ENCODE measurements around the gene DPPA3. TPM values are rescaled to one million over a fixed set of nuclear protein-coding genes. Genes with fewer than 3 reads are reported as not detected.
"Not testable (repeated sequence)": the region's sequence is repeated elsewhere in the genome, so short reads cannot be mapped to it uniquely, and the experiment has no call there.

Gene DPPA3
- total RNA-seq, 1 donor from 2014 or later: not detected

GRCh38 chr12:7712841-7713442 lies 1.7 kb downstream of the DPPA3 start:
- TF ChIP-seq, protein P1, sequence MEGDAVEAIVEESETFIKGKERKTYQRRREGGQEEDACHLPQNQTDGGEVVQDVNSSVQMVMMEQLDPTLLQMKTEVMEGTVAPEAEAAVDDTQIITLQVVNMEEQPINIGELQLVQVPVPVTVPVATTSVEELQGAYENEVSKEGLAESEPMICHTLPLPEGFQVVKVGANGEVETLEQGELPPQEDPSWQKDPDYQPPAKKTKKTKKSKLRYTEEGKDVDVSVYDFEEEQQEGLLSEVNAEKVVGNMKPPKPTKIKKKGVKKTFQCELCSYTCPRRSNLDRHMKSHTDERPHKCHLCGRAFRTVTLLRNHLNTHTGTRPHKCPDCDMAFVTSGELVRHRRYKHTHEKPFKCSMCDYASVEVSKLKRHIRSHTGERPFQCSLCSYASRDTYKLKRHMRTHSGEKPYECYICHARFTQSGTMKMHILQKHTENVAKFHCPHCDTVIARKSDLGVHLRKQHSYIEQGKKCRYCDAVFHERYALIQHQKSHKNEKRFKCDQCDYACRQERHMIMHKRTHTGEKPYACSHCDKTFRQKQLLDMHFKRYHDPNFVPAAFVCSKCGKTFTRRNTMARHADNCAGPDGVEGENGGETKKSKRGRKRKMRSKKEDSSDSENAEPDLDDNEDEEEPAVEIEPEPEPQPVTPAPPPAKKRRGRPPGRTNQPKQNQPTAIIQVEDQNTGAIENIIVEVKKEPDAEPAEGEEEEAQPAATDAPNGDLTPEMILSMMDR (conservative IDR thresholded peaks at IDR 0.05): no peak
- H3K27me3 Mint-ChIP-seq (ENCODE audit: low read depth): no peaks in the 10 kb centered on the region
- no peak overlapping the region for H3K4me3 Mint-ChIP-seq
- H3K9me3 Mint-ChIP-seq: peaks cover 4% of the 10 kb centered on the region
- DNase-seq (ENCODE audit: low read depth, low spot score): no peak
- H3K36me3 Mint-ChIP-seq (ENCODE audit: low read depth): no peaks in the 10 kb centered on the region
- H3K4me1 Mint-ChIP-seq: peaks cover 3% of the 10 kb centered on the region
- no peak overlapping the region for H3K27ac Mint-ChIP-seq (ENCODE audit: unreplicated experiment)

- Mint-ChIP-seq H3K27me3 (ENCODE audit: low read depth) (no peaks in the 10 kb centered on the region), H3K27ac (ENCODE audit: unreplicated experiment) (no peak overlapping the region), H3K9me3 (peaks cover 4% of the 10 kb centered on the region), H3K4me3 (no peak overlapping the region), H3K36me3 (ENCODE audit: low read depth) (no peaks in the 10 kb centered on the region), H3K4me1 (peaks cover 3% of the 10 kb centered on the region)
- TF ChIP-seq, protein P1 (conservative IDR thresholded peaks at IDR 0.05): no peak
- no peak for DNase-seq (ENCODE audit: low read depth, low spot score)
Measured at GRCh38 chr12:7716381-7716780, 5.1 kb downstream of the DPPA3 start.

DNA sequence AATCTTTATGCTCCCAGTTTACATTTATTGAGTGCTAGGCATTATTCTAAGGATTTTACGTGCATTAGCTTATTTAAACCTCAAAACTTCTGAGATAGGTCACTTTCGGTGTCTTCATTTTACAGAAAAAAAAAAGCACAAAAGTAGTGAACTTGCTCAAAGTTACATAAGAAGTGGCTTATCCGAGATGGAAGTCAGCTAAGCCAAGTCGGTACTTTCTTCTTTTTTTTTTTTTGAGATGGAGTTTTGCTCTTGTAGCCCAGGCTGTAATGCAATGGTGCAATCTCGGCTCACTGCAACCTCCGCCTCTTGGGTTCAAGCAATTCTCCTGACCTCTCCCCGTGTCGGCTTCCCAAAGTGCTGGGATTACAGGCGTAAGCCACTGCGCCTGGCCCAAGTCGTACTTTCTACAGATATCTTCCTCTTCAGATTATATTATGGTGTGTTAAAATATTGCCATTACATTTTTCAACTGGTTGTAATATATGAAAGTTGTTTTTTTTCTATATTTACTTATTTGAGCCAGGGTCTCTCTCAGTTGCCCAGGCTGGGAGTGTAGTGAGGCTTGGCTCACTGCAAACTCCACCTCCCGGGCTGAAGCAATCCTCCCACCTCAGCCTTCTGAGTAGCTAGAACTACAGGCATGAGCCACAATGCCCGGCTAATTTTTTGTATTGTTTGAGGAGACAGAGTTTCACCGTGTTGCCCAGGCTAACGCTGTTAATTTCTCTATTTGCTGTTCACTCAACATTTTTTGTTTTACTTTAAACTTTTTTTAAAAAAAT lies 8.9 kb downstream of the DPPA3 start:
- no peaks in the 10 kb centered on the region for H3K9me3 Mint-ChIP-seq
- H3K27me3 Mint-ChIP-seq (ENCODE audit: low read depth): no peaks in the 10 kb centered on the region
- H3K4me3 Mint-ChIP-seq: no peak overlapping the region
- DNase-seq (ENCODE audit: low read depth, low spot score): no peak
- no peak overlapping the region for H3K27ac Mint-ChIP-seq (ENCODE audit: unreplicated experiment)
- H3K4me1 Mint-ChIP-seq: peaks cover 3% of the 10 kb centered on the region
- H3K36me3 Mint-ChIP-seq (ENCODE audit: low read depth): no peaks in the 10 kb centered on the region
- TF ChIP-seq, protein P1 (conservative IDR thresholded peaks at IDR 0.05): no peak

DNA sequence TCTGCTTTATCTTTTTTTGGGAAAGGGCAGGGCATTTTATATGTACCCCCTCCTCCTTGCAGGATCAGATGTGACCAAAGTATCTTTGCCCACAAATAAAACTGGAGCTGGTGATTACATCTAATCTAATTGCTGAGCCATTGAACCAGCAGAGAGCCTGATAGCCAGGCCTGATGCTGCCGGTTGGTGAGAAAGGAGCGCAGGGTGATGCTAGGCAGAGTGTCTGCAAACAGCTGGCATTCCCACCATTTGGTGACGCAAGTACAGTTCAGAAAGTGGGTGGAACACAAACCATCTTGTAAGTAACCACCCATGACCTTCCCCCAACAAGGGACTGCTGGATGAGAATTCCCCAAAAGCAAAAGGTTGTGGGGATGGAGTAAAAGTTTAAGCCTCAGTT lies 12.7 kb downstream of the DPPA3 start:
- TF ChIP-seq, protein P1 (conservative IDR thresholded peaks at IDR 0.05): no peak
- peaks cover 5% of the 10 kb centered on the region for H3K9me3 Mint-ChIP-seq
- H3K4me3 Mint-ChIP-seq: no peak overlapping the region
- no peaks in the 10 kb centered on the region for H3K4me1 Mint-ChIP-seq
- H3K27ac Mint-ChIP-seq (ENCODE audit: unreplicated experiment): no peak overlapping the region
- no peak for DNase-seq (ENCODE audit: low read depth, low spot score)
- H3K27me3 Mint-ChIP-seq (ENCODE audit: low read depth): no peaks in the 10 kb centered on the region
- no peaks in the 10 kb centered on the region for H3K36me3 Mint-ChIP-seq (ENCODE audit: low read depth)

GRCh38 chr12:7729746-7730145 lies 18.5 kb downstream of the DPPA3 start:
- Mint-ChIP-seq H3K36me3 (ENCODE audit: low read depth) (no peaks in the 10 kb centered on the region), H3K27me3 (ENCODE audit: low read depth) (no peaks in the 10 kb centered on the region), H3K9me3 (peaks cover 5% of the 10 kb centered on the region), H3K4me3 (no peak overlapping the region), H3K4me1 (peaks cover 19% of the 10 kb centered on the region), H3K27ac (ENCODE audit: unreplicated experiment) (no peak overlapping the region)
- DNase-seq (ENCODE audit: low read depth, low spot score): no peak
- TF ChIP-seq, protein P1 (conservative IDR thresholded peaks at IDR 0.05): no peak

GRCh38 chr12:7730984-7731383 lies 19.8 kb downstream of the DPPA3 start:
- peak overlapping the region; percentile 76 for H3K27ac Mint-ChIP-seq (ENCODE audit: unreplicated experiment)
- H3K4me1 Mint-ChIP-seq: peaks cover 19% of the 10 kb centered on the region
- not testable (repeated sequence) for H3K4me3 Mint-ChIP-seq; H3K27me3 Mint-ChIP-seq (ENCODE audit: low read depth); H3K9me3 Mint-ChIP-seq; H3K36me3 Mint-ChIP-seq (ENCODE audit: low read depth); DNase-seq (ENCODE audit: low read depth, low spot score)

Measured in neural crest cell (in vitro differentiated cells).